DMS153 treated with DMSO at 0.1 percent for 48 hours (cell line): ENCODE measurements around the gene PFKL.

Experiments
- DNase-seq: peaks from one replicate; lab custom pipeline; 2025; ENCODE audit not compliant: unreplicated experiment; lab: John Stamatoyannopoulos, UW

Gene PFKL

DNA sequence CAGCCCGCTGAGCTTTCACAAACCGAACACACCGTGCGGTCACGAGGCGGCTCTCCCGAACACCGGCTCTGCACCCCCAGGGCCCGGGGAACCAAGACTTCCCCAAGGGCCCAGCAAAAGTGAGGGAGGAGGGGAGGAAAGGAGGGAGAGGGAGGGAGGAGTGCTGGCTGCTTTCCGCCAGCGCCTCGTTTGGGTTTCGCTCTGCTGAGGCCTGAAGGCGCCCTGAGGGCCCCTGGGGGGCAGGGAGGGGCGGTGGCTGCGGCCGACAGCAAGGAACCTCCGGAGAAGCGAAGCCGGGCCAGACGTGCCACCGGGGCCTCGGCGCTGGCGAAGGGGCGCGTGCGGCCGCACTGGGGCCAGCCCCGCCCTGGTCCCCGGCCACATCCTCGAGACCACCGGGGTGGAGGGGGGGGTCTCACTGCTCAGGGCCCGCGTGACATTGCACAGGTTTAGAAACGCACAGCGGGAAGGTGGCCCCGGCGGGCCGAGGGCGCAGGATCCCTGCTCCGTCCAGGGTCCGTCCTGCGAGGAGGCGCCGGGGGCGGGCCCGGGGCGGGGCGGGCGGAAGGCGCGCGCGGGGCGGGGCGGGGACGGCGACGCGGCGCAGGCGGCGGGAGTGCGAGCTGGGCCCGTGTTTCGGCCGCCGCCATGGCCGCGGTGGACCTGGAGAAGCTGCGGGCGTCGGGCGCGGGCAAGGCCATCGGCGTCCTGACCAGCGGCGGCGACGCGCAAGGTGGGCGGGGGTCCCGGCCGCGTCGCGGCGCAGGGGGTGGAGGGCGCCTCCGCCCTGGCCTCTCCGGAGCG, at the start of gene PFKL:
Gene PFKL, plus strand, starts transcription at position 596 of the 804 bp plus-strand sequence. Its CDS starts 53 bp downstream, at position 649.
- no peak for DNase-seq

DNA sequence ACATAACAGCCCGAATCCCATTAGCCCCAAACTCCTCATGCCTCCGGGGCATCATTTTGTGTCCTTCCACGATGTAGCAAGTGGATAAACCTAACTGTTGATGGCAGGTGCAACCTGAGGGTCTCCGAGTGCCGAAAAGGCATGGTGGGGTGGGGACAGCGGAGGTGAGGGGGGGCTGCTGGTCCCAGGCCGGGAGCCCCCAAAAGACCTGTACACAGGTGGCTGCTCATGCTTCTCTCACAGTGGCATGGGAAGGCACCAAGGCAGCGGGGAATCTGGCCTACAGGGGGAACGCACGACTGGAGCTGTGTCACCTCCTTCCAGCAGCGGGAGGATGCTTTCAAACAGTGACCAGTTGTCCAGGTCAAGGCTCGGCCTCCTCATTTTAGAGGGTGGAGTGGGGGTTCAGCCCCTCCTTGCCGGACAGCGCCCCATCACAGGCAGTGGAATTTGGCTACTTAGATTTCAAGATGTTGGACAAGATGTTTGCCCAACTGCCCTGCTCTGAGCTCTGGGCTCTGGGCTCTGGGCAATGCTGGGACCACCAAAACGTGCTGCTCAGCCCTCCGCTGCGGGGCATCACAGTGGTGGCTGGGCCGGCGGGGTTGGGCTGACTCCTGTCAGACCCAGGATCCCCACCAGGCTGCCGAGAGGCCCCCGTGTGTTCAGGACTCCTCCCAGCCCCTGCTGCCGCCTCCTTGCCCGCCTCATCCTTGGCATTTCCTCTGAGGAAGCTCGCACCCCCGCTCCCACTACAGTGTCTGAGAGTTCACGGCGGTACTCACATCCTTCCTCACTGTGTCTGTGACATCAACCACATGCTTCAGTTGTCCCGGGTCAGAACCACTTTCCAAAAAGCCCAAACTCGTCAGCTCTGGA, 45.8 kb upstream of the PFKL start:
- no peak for DNase-seq

DNA sequence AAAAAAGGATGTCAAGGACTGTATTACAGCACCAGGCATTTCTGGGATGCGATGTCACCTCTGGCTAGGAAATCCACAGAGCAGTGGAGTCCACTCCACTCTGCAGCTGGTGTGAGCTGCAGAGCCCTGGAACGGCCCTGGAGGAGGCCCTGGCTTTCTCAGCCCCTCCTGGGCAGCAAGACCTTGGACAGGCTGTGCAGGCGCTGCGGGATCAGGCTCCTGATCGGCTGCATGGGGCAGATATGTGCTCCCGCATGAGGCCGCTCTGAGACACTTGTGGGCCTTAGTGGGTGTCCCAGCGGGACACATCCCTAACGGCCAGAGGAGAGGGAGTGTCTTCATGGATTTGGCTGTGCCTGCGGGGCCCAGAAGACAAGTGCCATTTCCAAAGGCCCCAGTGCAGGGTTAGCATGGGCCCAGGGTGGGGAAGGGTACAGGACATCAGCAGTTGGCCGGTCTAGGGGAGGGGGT, 44.3 kb upstream of the PFKL start:
- DNase-seq, result no peak

DNA sequence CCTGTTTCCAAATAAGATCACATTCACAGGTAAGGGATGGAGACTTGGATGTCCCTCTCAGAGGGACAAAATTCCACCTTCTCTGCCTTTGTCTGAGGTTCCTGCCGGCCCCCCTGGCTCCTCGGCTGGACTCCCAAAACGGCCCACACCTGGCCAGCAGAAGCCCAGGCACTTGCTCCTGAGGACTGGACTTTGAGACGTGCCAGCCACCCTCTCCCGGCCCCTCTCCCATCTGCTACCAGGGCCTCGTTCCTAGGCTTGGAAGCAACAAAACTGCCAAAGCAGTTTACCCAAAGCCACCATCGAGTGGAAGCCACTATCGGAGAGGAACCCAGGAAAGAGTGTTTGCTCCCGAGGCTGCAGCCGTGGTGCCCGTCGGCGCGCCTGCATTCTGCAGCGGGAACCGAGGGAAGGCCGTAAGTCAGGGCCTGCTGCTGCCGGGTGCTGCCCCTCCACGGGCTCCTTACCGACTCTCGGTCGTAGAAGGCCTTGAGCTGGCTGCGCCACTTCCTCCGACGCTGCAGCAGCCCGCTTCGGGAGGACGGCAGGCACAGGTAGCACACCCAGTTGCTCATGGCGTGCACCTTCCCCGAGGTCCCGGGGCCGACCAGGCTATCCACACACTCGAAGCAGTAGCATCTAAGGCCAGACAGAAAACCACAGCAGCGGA, 41.7 kb upstream of the PFKL start:
- DNase-seq, result no peak

DNA sequence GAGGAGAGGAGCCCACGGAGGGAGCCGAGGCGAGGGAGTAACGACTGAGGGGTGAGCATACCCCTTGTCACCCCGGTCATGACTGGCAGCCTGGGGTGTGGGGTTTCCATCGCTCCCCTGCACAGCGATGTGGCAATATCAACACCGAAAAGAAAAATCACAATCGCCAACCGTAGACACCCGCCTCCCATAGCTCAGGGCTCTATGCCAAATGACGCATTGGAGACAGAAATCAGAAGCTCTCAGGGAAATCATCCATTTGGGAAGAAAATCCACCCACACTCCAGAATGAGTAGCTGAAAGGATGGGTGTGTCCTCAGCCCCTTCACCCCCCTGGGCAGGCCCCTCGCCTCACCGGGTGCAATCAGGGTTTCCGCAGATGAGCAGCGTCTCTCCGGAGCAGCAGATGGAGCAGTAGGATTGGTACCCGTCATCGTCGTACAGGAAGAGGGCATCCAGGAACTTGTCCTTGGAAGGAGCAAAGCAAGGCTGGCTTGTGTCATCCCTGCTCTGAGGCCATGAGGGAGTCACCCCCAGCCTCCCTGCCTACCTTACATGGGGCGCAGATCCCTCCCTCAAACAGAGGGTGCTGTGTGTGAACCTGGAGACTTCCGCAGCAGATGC, 40.7 kb upstream of the PFKL start:
- DNase-seq, result no peak

DNA sequence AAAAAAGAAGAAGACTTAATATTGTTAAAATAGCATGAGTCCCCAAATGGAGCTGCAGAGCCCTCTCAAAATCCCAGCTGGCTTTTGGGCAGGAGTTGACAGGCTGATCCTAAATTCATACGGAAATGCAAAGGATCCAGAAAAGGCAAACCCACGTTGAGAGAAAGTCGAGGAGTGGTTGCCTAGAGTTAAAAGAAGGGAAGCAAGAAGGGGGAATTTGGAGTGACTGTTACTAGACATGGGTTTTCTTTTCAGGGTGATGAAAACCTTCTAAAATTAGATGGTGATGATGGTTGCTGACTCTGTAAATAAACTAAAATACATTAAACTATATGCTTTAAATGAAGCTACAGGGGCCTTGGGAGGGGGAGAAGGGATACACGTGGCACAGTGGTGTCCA, 39.8 kb upstream of the PFKL start:
- no peak for DNase-seq

DNA sequence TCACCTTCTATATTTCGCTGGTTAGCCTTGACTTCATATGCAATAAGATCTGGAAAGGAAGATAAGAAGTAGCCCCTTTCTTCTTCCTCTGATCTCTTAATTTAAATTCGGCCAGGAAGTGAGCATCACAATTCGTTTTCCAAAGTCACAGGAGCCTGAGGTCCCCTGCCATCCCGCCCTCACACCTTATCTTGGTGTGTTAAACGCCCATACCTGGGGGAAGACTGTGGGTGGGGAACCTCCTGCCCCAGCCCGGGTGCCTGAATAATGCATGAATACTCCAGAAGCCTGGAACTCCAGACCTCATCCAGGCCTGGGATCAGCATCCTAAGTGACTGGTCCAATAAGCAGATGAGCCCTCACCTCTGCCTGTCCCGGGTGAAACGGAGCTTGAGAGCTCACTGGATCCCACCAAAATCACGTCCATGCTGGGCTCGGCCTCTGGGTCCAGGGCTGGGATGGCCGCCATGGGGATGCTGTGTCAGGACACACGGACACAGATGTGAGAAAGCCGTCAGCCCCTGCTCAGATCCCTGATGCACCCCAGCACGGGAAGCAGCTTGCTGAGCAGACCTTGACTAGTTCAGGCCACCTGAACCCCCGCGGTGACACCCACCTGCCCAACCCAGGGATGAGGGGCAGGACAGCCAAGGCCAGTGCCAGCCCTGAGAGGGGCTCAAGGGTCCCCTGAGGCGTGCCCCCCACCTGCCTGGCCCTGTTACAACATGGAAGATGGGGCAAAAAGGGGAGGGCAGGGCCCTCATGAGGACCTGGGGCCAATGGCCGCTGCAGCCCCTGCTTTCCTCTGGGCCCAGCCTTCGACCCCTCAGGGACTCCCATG, 38.8 kb upstream of the PFKL start:
- DNase-seq, result no peak

DNA sequence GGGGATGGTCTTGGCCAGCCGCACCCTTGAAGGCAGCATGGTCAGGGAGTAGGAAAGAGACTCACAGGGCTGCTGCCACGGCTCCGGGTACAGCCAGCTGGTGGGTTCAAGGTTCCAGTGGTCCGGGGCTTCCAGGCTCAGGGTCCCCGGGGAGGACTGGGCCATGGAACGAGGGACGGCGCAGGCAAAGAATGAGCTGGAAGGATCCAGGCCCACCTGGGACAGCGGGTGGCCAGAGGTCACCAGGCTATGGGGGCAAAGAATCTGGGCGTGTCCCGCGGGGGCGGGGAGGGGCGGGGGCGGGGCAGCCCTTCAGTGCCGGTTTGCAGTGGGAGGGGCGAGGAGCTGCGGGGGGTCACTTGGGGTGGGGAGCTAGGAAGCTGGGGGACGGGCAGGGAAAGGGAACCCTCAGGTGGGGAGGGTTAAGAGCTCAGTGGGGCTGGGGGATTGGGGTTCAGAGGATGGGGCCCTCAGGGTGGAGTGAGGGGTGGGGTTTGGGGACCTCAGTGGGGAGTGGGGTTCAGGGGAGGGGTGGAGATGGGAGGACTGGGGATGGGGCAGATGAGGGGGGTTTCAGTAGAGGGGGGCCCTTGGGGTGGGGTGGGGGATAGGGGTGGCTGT, 38.1 kb upstream of the PFKL start, which contains the start of gene DNMT3L:
Gene DNMT3L, minus strand, starts transcription at position 223 of the 621 bp plus-strand sequence. CDS start 638 bp downstream, outside the sequence.
- no peak for DNase-seq

DNA sequence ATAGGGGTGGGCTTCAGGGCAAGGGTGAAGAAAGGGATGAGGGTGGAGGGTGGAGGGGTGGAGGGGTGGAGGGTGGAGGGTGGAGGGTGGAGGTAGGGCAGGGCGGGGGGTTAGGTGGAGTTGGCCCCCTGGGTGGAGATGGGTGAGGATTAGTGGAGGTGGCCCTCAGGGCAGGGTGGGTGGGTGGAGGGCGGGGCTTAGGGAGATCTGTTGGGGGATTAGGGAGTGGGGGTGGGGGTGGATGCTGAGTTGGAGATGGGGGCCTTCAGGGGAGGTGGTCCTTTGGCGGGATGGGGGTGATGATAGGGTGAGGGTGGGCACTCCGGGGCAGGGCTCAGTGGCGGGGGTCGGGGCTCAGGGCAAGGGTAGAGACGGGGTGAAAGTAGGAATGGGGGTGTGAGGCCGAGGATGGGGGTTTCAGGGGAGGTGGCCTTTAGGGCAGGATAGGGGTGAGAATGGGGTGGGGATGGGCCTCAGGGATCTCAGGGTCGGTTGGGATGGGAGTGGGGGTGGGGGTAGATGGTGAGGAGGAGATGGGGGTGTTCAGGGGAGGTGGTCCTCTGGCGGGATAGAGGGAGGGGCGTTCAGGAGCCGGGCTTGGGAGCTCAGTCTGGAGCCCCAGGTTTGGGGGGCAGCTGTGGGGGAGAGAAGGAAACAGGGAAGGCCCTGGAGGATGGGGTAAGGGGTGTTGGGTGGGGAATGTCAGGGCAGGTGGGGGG, 37.4 kb upstream of the PFKL start:
- DNase-seq, result no peak

DNA sequence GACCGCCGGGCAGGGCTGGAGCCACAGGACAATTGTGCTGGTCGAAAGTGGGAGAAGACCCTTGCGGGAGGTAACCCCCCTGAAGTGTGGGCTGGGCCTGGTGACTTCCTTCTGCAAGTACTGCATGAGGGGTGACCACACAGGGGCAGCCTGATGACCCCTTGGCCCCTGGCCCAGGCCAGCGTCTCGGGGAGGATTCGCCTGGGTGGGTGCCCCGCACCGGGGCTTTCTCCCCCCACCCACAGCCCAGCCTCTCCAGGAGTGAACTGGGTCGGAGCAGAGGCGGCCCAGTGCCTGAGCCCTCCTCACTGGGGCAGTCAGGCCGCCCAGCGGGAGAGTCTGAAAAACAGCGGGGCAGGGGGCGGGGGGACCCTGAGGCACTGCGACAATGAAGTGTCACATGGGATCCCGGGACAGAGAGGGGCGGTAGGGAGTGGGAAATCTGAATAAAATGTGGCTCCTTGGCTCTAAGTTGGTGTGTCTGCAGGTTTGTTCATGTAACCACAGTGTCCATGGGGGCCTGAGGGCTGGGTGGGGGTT, 36.6 kb upstream of the PFKL start:
- DNase-seq, result no peak

DNA sequence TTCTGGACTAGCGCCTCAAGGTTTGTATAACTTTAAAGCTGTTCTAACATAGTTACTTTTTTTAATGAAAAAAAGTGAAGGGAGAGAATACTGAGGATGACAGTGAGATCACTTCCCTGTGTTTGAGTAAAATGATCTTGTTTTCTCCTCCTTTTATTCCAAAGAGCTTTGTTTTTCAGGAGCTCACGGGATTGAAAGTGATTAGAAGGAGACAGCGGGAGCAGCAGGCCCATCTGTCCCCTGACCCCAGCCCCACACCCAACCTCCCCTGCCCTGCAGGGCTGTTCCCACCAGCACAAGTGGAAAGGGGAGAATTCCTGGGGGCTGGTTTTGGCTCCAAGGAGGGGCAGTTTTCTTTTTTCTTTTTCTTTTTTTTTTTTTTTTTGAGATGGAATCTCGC, 36.1 kb upstream of the PFKL start:
- no peak for DNase-seq

DNA sequence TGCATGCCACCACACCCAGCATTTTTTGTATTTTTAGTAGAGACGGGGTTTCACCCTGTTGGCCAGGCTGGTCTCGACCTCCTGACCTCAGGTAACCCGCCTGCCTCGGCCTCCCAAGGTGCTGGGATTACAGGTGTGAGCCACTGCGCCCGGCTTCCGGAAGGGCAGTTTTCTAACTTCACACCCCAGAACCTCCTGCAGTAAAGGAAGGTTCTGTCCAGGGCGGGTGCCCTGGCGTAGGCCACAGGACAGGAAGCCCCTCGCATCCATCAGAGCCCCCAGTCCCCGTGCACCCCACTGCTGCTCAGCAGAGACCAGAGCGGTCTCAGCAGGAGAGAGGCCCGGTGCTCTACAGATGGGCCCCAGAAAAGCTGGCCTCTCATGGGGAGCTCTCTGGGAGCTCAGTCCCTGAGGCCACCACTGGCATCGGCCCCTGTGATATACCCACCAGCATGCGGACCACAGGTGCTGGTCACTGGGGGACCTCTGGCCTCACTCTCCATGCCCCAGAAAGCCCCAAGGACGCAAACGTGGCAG, 34.1 kb upstream of the PFKL start:
- DNase-seq, result no peak

DNA sequence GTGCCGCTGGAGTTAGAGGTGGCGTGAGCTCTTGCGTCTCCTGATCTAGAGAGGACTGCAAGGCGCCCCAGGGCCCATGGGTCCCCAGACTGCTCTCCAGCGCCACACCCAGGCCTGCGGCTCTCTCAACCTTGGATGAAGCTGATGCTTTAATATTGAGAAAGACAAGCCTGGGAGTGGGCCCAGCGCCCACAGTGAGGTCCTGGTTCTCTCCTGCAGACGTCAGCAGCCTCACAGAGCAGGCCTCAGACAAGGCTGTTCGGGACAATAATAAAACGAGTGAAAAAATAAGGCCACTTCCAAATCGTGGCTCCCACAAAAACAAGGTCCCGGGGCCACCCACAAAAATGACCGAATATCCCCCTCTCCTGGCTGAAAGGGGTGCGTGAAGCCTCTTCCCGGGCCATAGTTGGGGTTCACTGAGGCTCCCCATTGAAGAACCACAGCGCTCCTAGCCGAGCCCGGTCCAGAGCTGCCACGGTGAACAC, 32.2 kb upstream of the PFKL start:
- no peak for DNase-seq

DNA sequence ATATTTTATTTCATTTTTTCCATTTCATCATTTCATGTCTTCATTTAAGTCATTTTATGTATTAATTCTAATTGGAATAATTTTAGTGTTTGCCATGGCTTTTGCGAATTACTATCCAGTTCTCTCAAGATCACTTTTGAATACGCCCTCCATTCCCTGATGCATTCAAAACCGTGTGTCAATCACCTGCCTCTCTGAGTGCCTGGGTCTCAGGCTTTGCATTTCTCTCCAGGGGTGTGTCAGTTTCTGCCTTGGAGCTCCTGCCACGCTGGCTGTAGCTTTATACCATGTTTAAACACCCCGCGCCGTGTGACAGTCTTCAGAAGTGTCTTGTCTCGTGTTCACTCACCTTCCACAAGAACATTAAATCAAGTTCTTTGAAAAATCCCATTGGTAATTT, 30.8 kb upstream of the PFKL start:
- DNase-seq, result no peak

DNA sequence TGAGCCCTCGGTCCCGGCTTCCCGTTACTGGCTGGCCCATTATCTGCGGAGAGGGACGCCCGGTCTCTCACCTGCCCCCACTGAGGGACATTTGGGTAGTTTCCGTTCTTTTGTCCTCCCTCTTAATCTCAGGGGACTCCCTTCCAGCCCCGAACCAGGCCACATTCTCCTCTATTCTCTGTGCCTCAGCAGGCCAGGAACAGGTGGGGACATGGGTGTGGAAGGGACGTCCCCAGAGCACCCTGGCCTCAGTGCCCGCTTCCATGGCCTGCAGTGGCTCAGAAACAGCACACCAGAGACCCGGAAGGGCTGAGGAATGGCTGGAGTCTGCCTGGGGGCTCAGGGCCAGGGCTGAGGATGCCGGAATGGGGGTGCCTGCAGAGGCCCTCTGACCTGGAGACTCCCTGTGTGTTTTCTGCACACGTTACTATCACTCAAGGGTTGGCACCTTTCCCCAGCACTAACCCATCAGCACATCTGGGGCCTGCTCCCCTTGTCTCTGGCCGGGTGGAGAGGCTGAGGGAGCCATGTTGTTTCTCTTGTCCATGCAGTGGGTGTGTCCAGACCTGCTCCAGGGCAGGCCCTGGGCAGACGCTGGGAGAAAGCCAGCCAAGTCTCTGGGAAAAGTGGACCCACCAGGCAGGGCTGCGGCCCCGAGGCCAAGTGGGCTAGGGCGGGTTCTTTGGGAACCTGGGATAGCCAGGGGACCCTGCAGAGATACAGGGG, 28.1 kb upstream of the PFKL start:
- DNase-seq, result no peak

DNA sequence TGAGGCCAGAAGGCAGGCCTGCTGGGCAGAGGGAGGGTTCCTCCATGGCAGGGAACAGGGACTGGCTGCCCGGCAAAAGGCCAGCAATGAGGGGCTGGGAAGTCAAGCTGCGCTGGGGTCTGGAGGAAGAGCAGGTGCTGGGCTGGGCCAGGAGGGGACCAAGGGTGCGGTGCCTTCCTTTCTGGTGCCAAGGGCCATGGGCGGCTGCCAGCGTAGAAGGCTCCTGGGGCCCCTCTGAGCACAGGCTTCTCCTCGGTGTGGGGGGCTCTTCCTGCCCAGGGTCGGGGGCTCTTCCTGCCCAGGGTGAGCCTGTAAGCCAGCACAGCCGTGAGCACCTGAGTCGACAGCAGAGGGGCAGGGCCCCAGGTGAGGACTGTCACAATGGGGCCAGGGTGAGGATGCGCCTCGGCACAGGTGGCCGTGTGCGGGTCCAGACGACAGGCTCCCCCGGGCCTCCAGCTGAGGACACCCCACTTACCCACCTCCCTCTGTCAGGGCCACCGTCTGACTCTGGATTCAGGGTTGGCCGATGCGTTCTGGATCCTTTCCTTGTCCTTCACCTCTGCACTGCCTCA, 27.5 kb upstream of the PFKL start:
- no peak for DNase-seq

DNA sequence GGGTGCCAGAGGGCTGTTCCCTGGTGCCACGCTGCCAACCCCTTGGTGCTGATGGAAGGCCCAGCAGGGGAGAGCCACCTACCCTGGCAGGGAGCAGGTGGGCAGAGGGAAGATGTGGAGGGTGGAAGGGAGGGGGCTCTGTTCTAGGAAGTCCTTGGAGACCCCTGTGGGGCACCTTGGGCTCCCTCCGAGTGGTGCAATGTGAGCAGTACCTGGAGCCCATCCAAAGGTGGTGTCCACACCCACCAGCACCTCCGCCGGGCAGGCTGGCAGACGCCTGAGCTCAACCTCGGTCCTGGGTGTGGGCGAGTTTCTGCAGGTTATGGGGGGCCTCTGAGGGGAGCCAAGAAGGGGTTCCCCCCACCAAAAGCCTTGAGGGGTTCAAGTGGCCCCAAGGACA, 26.8 kb upstream of the PFKL start:
- no peak for DNase-seq
